ENCODE data around the gene SPEM3.

DNA sequence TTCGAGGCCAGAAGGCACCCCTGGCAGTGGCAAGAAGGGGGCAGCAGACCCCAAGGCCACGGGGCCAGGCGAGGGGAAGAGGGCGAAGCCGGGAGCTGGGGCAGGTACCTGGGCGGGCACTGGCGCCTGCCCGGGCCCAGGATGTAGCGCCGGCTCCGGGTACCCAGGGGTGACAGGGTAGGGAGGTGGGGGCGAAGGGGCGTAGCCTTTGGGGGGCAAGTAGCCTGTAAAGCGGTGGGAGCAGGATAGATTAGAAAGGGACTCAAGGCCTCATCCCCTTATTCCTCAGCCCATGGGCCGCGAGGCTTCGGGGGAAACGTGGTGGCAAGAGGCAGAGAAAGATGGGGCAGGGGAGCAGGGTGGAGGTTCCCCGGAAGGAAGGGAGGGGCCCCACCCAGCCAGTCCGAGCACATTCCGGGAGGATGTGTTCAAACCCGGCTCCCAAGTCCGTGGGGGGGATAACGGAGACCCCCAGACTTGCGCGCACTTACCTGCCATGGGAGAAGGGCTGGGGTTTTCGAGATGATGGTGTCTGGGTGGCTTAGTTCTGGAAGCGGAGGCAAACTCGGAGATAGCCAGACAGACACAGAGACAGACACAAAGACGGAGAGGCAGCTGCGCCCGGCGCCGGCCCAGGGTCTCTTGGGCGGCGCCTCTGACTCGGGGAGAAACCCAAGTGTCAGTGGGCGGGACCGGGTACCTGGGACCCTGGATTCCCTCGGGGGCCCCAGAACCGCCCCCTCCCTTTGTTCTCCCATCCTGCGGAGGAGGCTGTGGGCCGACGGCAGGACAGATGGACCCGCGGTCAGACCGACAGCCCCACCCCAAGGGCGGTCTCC is 34.8 kb upstream of the SPEM3 start:
- TF ChIP-seq POLR2AphosphoS5 (IDR thresholded peaks at IDR 0.05; ENCODE audit: low read depth, low read length): no peak
- TF ChIP-seq TAF1 (IDR thresholded peaks at IDR 0.05; ENCODE audit: borderline replicate concordance, insufficient read depth, low read length): no peak
